Keratinocyte (primary cell): ENCODE data around the gene MAST3. TPM values are rescaled to one million over a fixed set of nuclear protein-coding genes. Genes with fewer than 3 reads are reported as not detected.

Experiments
- DNase-seq: peaks from one replicate; pipeline ENCODE4 v3.0.0-alpha.2; 2011; ENCODE audit warnings: low read depth, missing footprints, low spot score
- FAIRE-seq: peaks from 2 replicates; lab custom pipeline; 2011; peaks lifted over from hg19 to GRCh38; lab: Jason Lieb, UNC
- H2AFZ ChIP-seq: 2 replicates; pipeline ENCODE4 v1.6.0; 2012; ENCODE audit warnings: low read length, control low read depth, inconsistent platforms; ENCODE audit not compliant: control insufficient read depth
- H3K27ac ChIP-seq: 2 replicates; pipeline ENCODE4 v1.5.1; 2011; ENCODE audit warnings: low read length; ENCODE audit not compliant: control insufficient read depth, insufficient read depth
- H3K27me3 ChIP-seq: 3 replicates; pipeline ENCODE4 v1.6.0; 2011; ENCODE audit warnings: low read length; ENCODE audit not compliant: control insufficient read depth, insufficient read depth; ENCODE audit errors: extremely low read depth
- H3K36me3 ChIP-seq, 2 experiments: 2 replicates in 1 of 2; 3 replicates in 1 of 2; pipeline ENCODE4 v1.5.1; 2011; ENCODE audit warnings: low read length in 2 of 2, mild to moderate bottlenecking in 1 of 2; ENCODE audit not compliant: control insufficient read depth in 2 of 2, insufficient read depth in 2 of 2; ENCODE audit errors: extremely low read depth in 1 of 2
- H3K4me1 ChIP-seq: 3 replicates; pipeline ENCODE4 v1.5.1; 2011; ENCODE audit warnings: low read length; ENCODE audit not compliant: control insufficient read depth, insufficient read depth; ENCODE audit errors: extremely low read depth
- H3K4me2 ChIP-seq: 3 replicates; pipeline ENCODE4 v1.6.0; 2011; ENCODE audit warnings: low read depth, low read length; ENCODE audit not compliant: control insufficient read depth, insufficient read depth; ENCODE audit errors: extremely low read depth
- H3K4me3 ChIP-seq, 3 experiments: fragments of 200-600 bp in 1 of 3; sonication (generic) in 1 of 3; 2 replicates in 2 of 3; 3 replicates in 1 of 3; pipeline ENCODE4 v1.5.1; 2011 to 2016; ENCODE audit warnings: low read length in 3 of 3, mild to moderate bottlenecking in 3 of 3, control low read depth in 2 of 3, inconsistent platforms in 1 of 3, low read depth in 1 of 3, mixed read lengths in 1 of 3, mixed run types in 1 of 3, moderate library complexity in 1 of 3; ENCODE audit not compliant: control insufficient read depth in 2 of 3, insufficient read depth in 2 of 3; ENCODE audit errors: extremely low read depth in 1 of 3
- H3K79me2 ChIP-seq: 2 replicates; pipeline ENCODE4 v1.6.0; 2012; ENCODE audit warnings: low read length; ENCODE audit not compliant: control insufficient read depth, insufficient read depth
- H3K9ac ChIP-seq: 3 replicates; pipeline ENCODE4 v1.6.0; 2011; ENCODE audit warnings: low read length; ENCODE audit not compliant: control insufficient read depth, insufficient read depth; ENCODE audit errors: extremely low read depth
- H3K9me1 ChIP-seq: 3 replicates; pipeline ENCODE4 v1.6.0; 2011; ENCODE audit warnings: low read length; ENCODE audit not compliant: control insufficient read depth, insufficient read depth; ENCODE audit errors: extremely low read depth
- H3K9me3 ChIP-seq: 2 replicates; pipeline ENCODE4 v1.5.1; 2012; ENCODE audit warnings: low read depth, low read length; ENCODE audit not compliant: control insufficient read depth
- H4K20me1 ChIP-seq: 3 replicates; pipeline ENCODE4 v1.6.0; 2011; ENCODE audit warnings: low read length; ENCODE audit not compliant: control insufficient read depth, insufficient read depth; ENCODE audit errors: extremely low read depth
- CTCF ChIP-seq, 3 experiments: IDR thresholded peaks in 1 of 3; conservative IDR thresholded peaks in 1 of 3; optimal IDR thresholded peaks in 1 of 3; 2 replicates in 2 of 3; 3 replicates in 1 of 3; pipeline versions ENCODE3 to v1.5.1; 2011; ENCODE audit warnings: low read length in 3 of 3, mild to moderate bottlenecking in 3 of 3, moderate library complexity in 2 of 3, control low read depth in 1 of 3, inconsistent platforms in 1 of 3; ENCODE audit not compliant: insufficient read depth in 2 of 3; ENCODE audit errors: extremely low read depth in 1 of 3
- EZH2 ChIP-seq: IDR thresholded peaks from one replicate; pipeline ENCODE4 v1.6.1; 2012; ENCODE audit warnings: inconsistent platforms, mild to moderate bottlenecking, low read length, moderate library complexity
- dilution Hi-C: fragments of 300-500 bp; cut with MboI; formaldehyde crosslinking; loops from one replicate; pipeline ENCODE4 v1.7.0; 2020; ENCODE audit warnings: low sequenced_read_pairs; ENCODE audit not compliant: extremely low pct_ligation_motif_present
- polyA plus RNA-seq, 5 experiments: library from polyadenylated mRNA; depleted of rRNA in 3 of 5; stranded (reverse) in 3 of 5; stranded (forward) in 1 of 5; unstranded in 1 of 5; fragments of >200 nt; gene quantifications; 1 replicate in 1 of 5; 2 replicates in 3 of 5; 3 replicates in 1 of 5; pipeline versions ENCODE4 v1.2.1 to v1.2.3, GENCODE V29; 2011 to 2012; ENCODE audit warnings: missing spikeins in 2 of 5, low read depth in 1 of 5, low replicate concordance in 1 of 5

The MAST3 gene
- polyA plus RNA-seq, 1 donor (not counting 4 experiments of a cell fraction or from before 2014, with no cell fraction given), result 0.73 TPM

GRCh38 chr19:18144906-18145305 is 47.3 kb downstream of the MAST3 start:
- no peak overlapping the region for H3K4me2 ChIP-seq
- DNase-seq (no peak), FAIRE-seq (no peak)
- no peaks in the 10 kb centered on the region for H3K4me1 ChIP-seq
- H3K4me3 ChIP-seq, result no peak overlapping the region
- no peak overlapping the region for H2AFZ ChIP-seq
- no peak overlapping the region for H3K9ac ChIP-seq
- H3K79me2 ChIP-seq, result no peaks in the 10 kb centered on the region
- H4K20me1 ChIP-seq, result no peaks in the 10 kb centered on the region
- TF ChIP-seq EZH2, result no peak
- TF ChIP-seq CTCF (optimal IDR thresholded peaks at IDR 0.05 in 1 of 3, IDR thresholded peaks at IDR 0.05 in 1 of 3, conservative IDR thresholded peaks at IDR 0.05 in 1 of 3; ENCODE audit: extremely low read depth in 1 of 3, insufficient read depth in 2 of 3, low read length in 3 of 3), result no peak
- no peak overlapping the region for H3K27ac ChIP-seq
- peaks cover 0 to 13% of the 10 kb centered on the region in 2 experiments for H3K36me3 ChIP-seq
- H3K9me1 ChIP-seq, result no peaks in the 10 kb centered on the region
- dilution Hi-C loops, result no loop called here
- H3K27me3 ChIP-seq, result no peaks in the 10 kb centered on the region
- no peaks in the 10 kb centered on the region for H3K9me3 ChIP-seq

- Histone ChIP-seq H3K36me3 (peaks cover 0 to 13% of the 10 kb centered on the region in 2 experiments), H3K9me1 (no peaks in the 10 kb centered on the region), H4K20me1 (no peaks in the 10 kb centered on the region), H3K4me3 (no peak overlapping the region), H3K9me3 (no peaks in the 10 kb centered on the region), H3K27ac (no peak overlapping the region), H2AFZ (no peak overlapping the region), H3K79me2 (no peaks in the 10 kb centered on the region), H3K4me2 (no peak overlapping the region), H3K9ac (no peak overlapping the region), H3K4me1 (no peaks in the 10 kb centered on the region), H3K27me3 (no peaks in the 10 kb centered on the region)
- no peak for TF ChIP-seq EZH2
- TF ChIP-seq CTCF (optimal IDR thresholded peaks at IDR 0.05 in 1 of 3, IDR thresholded peaks at IDR 0.05 in 1 of 3, conservative IDR thresholded peaks at IDR 0.05 in 1 of 3; ENCODE audit: extremely low read depth in 1 of 3, insufficient read depth in 2 of 3, low read length in 3 of 3), result no peak
- FAIRE-seq (no peak), DNase-seq (no peak)
- dilution Hi-C loops, result no loop called here
Measured at GRCh38 chr19:18145391-18145999, 47.9 kb downstream of the MAST3 start.
